ENCODE results near the gene HIPK2. TPM values are rescaled to one million over a fixed set of nuclear protein-coding genes. Genes with fewer than 3 reads are reported as not detected.

Gene HIPK2
- total RNA-seq, 4 donors from 2014 or later, result 13.6 to 21.8 (median 18.2) TPM

DNA sequence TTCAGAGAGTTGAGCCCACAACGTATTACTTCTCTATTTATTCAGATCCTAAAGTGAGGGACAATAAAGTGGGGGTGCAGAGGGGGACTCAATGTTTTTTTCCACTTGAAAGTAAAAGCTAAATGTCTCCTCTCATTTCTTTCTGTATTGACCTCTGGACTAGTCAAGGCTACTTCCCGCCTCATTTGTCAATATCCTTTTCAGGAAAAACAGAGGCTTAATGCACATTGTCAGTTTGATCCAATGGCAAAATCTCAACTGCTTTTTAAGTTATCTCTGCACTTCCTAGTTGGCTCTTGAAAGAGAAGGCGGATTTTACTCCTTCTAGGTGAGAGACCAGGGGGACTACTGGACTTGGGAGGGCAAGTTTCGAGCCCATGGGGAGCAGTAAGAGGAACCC, 56.4 kb downstream of the HIPK2 start:
- DNase-seq (ENCODE audit: low spot score in 2 of 2), result no peak
- no peaks in the 10 kb centered on the region for H3K27me3 ChIP-seq
- H3K9me3 ChIP-seq, result no peaks in the 10 kb centered on the region
- H3K27ac ChIP-seq, result no peak overlapping the region
- 84% methylated on average over 4 of the region's 4 CpGs for WGBS
- peaks cover 11% of the 10 kb centered on the region for H3K4me1 ChIP-seq
- H3K36me3 ChIP-seq, result peaks cover 6% of the 10 kb centered on the region
- H3K4me3 ChIP-seq, result no peak overlapping the region
- TF ChIP-seq POLR2A (IDR thresholded peaks at IDR 0.05), result no peak
- TF ChIP-seq CTCF (IDR thresholded peaks at IDR 0.05), result no peak
- no peak for TF ChIP-seq EP300 (IDR thresholded peaks at IDR 0.05)
- no peak for TF ChIP-seq POLR2AphosphoS5 (IDR thresholded peaks at IDR 0.05)

DNA sequence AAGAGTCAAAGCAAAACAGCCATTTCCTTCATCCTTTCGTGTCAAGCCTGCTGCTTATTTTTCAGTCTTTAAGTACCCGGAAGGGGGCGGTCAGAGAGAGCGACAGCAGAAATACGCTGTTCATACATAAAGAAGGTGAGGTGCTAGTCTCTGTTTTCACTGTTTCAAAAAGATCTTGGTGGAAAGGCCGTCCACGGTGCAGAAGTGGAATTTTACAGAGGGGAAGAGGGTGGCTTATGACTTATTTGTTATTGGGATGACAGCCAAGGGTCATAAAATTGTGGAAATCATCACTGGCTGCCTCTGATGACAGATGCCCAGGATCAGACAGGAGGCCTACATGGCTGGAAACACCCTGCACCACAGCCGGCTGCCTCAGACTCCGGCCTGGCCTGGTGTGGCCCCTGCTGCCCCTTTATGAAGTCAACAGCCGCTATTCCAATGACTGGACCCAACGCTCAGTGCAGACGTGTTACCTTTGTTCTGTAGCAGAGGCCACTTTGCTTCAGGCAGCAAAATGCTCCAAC, 57.0 kb downstream of the HIPK2 start:
- Histone ChIP-seq H3K36me3 (peaks cover 12% of the 10 kb centered on the region), H3K4me3 (no peak overlapping the region), H3K4me1 (peaks cover 10% of the 10 kb centered on the region), H3K27ac (no peak overlapping the region), H3K9me3 (no peaks in the 10 kb centered on the region), H3K27me3 (no peaks in the 10 kb centered on the region)
- TF ChIP-seq POLR2A (IDR thresholded peaks at IDR 0.05) (no peak), POLR2AphosphoS5 (IDR thresholded peaks at IDR 0.05) (no peak), EP300 (IDR thresholded peaks at IDR 0.05) (no peak), CTCF (IDR thresholded peaks at IDR 0.05) (no peak)
- DNase-seq (ENCODE audit: low spot score in 2 of 2), result no peak
- WGBS, result 74% methylated on average over 12 of the region's 12 CpGs

DNA sequence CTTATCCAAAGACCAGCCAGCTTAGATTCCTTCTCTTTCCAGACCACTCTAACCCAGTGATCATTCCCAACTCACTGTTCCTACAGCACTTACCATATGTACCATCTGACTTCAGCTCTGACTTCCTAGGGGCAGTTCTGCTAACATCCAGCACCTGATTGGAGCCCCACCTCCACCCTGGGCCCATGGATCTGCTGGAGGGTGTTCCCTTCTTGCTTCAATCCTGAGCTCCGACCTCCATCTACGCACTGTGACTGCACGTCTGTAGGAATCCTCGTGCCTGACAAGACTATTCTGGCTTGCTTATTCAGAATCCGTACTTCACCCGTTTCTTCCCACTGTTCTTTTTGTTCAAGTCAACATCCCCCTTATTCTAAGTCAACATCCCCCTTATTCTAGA, 57.6 kb downstream of the HIPK2 start:
- Histone ChIP-seq H3K4me3 (no peak overlapping the region), H3K36me3 (peaks cover 18% of the 10 kb centered on the region), H3K27ac (no peak overlapping the region), H3K9me3 (no peaks in the 10 kb centered on the region), H3K4me1 (peaks cover 8% of the 10 kb centered on the region), H3K27me3 (no peaks in the 10 kb centered on the region)
- no peak for DNase-seq (ENCODE audit: low spot score in 2 of 2)
- WGBS, result 96% methylated on average over 6 of the region's 6 CpGs
- TF ChIP-seq POLR2A (IDR thresholded peaks at IDR 0.05) (no peak), EP300 (IDR thresholded peaks at IDR 0.05) (no peak), CTCF (IDR thresholded peaks at IDR 0.05) (no peak), POLR2AphosphoS5 (IDR thresholded peaks at IDR 0.05) (no peak)

DNA sequence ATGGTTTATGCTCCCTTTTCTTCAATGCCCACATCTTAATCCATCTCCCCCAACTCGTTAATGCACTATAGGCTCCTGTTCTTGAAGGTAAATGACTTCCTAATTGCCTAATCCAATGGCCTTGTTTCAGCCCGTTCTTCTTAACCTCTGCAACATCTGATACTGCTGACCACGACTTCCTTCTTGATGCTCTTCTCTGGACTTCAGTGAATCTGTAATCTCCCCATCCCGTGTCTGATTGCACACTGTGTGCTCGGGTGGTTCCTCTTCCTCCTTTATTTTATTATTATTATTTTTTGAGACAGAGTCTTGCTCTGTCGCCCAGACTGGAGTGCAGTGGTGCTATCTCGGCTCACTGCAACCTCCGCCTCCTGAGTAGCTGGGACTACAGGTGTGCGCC, 58.9 kb downstream of the HIPK2 start:
- H3K36me3 ChIP-seq, result peaks cover 32% of the 10 kb centered on the region
- 94% methylated on average over 9 of the region's 9 CpGs for WGBS
- H3K9me3 ChIP-seq, result no peaks in the 10 kb centered on the region
- TF ChIP-seq POLR2AphosphoS5 (IDR thresholded peaks at IDR 0.05) (no peak), CTCF (IDR thresholded peaks at IDR 0.05) (no peak), POLR2A (IDR thresholded peaks at IDR 0.05) (no peak), EP300 (IDR thresholded peaks at IDR 0.05) (no peak)
- no peak overlapping the region for H3K4me3 ChIP-seq
- H3K27ac ChIP-seq, result no peak overlapping the region
- DNase-seq (ENCODE audit: low spot score in 2 of 2), result no peak
- H3K4me1 ChIP-seq, result peaks cover 5% of the 10 kb centered on the region
- H3K27me3 ChIP-seq, result no peaks in the 10 kb centered on the region

DNA sequence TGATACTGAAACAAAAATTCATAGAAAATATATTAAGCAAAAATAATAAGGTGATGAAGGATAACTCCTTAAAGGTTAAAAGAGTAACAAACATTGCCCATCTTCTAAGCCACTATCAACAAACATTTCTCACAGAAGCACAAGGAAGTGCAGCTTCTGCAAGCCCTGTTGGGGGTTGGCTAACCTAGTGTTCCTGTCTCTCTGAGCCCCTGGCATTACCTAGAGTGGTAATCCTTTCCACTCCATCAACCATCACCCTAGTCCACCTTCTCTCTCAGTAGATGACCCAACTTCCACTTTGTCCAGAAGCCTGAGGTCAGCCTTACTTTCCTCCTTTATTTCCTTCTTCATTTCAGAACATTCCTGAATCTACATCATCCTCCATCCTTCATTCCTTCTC, 59.7 kb downstream of the HIPK2 start:
- DNase-seq (ENCODE audit: low spot score in 2 of 2), result no peak
- TF ChIP-seq POLR2AphosphoS5 (IDR thresholded peaks at IDR 0.05) (no peak), EP300 (IDR thresholded peaks at IDR 0.05) (no peak), CTCF (IDR thresholded peaks at IDR 0.05) (no peak), POLR2A (IDR thresholded peaks at IDR 0.05) (no peak)
- no peaks in the 10 kb centered on the region for H3K27me3 ChIP-seq
- no peaks in the 10 kb centered on the region for H3K9me3 ChIP-seq
- H3K27ac ChIP-seq, result no peak overlapping the region
- peaks cover 35% of the 10 kb centered on the region for H3K36me3 ChIP-seq
- H3K4me1 ChIP-seq, result peaks cover 5% of the 10 kb centered on the region
- no peak overlapping the region for H3K4me3 ChIP-seq
